ENCODE data around the gene COA4. TPM values are rescaled to one million over a fixed set of nuclear protein-coding genes. Genes with fewer than 3 reads are reported as not detected.
"Not testable (repeated sequence)": the region's sequence is repeated elsewhere in the genome, so short reads cannot be mapped to it uniquely, and the experiment has no call there.

Gene COA4
- total and polyA plus RNA-seq, 2 donors (not counting 1 experiment from before 2014, with no cell fraction given), result 59.6 to 60.8 TPM

DNA sequence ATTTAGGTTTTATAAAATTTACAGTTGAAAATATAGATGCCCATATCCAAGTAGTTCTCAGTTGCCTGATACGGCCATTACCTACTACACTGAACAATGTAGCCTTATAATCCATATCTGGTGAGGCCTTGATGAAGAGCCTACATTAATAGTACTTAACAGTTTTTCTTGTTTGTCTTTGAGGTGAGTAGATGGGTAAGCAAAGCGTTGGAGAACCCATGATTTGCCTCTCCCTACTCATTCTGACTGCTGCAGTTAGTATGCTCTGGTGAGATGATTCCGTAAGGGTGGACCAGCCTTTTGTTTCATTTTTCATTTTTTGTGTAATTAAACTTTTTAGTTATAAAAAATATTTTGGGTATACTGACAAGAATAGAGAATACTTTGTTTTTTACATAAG is 11.6 kb upstream of the COA4 start:
- H3K9ac ChIP-seq (ENCODE audit: low read length), result no peak overlapping the region
- no peak overlapping the region for H3K4me2 ChIP-seq (replicated peaks; ENCODE audit: low read depth, low read length, poor library complexity, severe bottlenecking)
- ChIA-PET CTCF (no interaction called here), POLR2A (no interaction called here)
- TF ChIP-seq, protein P1, sequence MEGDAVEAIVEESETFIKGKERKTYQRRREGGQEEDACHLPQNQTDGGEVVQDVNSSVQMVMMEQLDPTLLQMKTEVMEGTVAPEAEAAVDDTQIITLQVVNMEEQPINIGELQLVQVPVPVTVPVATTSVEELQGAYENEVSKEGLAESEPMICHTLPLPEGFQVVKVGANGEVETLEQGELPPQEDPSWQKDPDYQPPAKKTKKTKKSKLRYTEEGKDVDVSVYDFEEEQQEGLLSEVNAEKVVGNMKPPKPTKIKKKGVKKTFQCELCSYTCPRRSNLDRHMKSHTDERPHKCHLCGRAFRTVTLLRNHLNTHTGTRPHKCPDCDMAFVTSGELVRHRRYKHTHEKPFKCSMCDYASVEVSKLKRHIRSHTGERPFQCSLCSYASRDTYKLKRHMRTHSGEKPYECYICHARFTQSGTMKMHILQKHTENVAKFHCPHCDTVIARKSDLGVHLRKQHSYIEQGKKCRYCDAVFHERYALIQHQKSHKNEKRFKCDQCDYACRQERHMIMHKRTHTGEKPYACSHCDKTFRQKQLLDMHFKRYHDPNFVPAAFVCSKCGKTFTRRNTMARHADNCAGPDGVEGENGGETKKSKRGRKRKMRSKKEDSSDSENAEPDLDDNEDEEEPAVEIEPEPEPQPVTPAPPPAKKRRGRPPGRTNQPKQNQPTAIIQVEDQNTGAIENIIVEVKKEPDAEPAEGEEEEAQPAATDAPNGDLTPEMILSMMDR (IDR thresholded peaks at IDR 0.05), result no peak
- no peak for TF ChIP-seq EZH2 (IDR thresholded peaks at IDR 0.05; ENCODE audit: borderline replicate concordance, insufficient read depth, low read depth, low read length, poor library complexity, severe bottlenecking)
- peaks cover 11 to 52% of the 10 kb centered on the region in 2 experiments for H3K36me3 ChIP-seq (replicated peaks in 1 of 2; ENCODE audit: control extremely low read depth in 1 of 2, control insufficient read depth in 1 of 2, extremely low read depth in 1 of 2, insufficient read depth in 2 of 2, low read length in 1 of 2)
- no peaks in the 10 kb centered on the region for H4K20me1 ChIP-seq (ENCODE audit: control insufficient read depth, insufficient read depth, low read length, poor library complexity, severe bottlenecking)
- Mint-ChIP-seq H3K9me3 (ENCODE audit: insufficient read depth) (no peaks in the 10 kb centered on the region), H3K27me3 (no peaks in the 10 kb centered on the region), H3K4me1 (peaks cover 1% of the 10 kb centered on the region), H3K4me3 (no peak overlapping the region), H3K27ac (no peak overlapping the region)
- DNase-seq, result no peak
- no peaks in the 10 kb centered on the region for H3K27me3 ChIP-seq (replicated peaks in 1 of 4; ENCODE audit: control extremely low read depth in 1 of 4, control insufficient read depth in 3 of 4, insufficient read depth in 4 of 4, low read length in 3 of 4)
- no peak overlapping the region for H3K27ac ChIP-seq (ENCODE audit: low read length in 2 of 2)
- intact Hi-C loops (cut with micrococcal nuclease), result no loop called here
- H3K79me2 ChIP-seq (ENCODE audit: control insufficient read depth, insufficient read depth, low read length), result peaks cover 8% of the 10 kb centered on the region
- H3K9me3 ChIP-seq (ENCODE audit: control extremely low read depth in 1 of 3, control insufficient read depth in 2 of 3, insufficient read depth in 1 of 3, low read length in 2 of 3), result no peaks in the 10 kb centered on the region
- no peak overlapping the region for H3K4me3 ChIP-seq (ENCODE audit: control extremely low read depth in 1 of 5, extremely low read depth in 1 of 5, insufficient read depth in 1 of 5, low read depth in 2 of 5, low read length in 4 of 5)
- H2AFZ ChIP-seq (ENCODE audit: insufficient read depth, low read depth, low read length, poor library complexity, severe bottlenecking), result no peak overlapping the region
- ATAC-seq (ENCODE audit: low read depth), result no peak
- WGBS (ENCODE audit: insufficient coverage), result no CpG with 5 or more reads among the region's 3 CpGs
- H3K4me1 ChIP-seq (ENCODE audit: control insufficient read depth in 2 of 2, insufficient read depth in 2 of 2, low read length in 2 of 2), result no peaks in the 10 kb centered on the region

DNA sequence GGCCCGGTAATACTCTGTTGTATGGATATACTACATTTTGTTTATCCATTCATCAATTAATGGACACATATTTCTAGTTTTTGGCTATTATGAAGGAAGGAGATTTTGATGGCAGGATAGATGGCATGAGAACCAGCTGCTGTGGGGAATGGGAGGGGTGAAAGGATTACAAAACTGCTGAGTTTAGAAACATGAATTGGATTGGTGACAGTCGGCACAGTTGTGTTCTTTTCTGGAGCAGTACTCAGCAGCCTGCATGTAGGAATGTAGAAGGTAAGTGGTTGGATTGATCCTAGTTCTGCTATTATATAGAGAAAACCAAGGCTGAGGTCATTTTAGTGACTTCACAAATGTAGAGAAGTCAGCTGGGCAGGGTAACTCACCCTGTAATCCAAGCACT is 7.2 kb upstream of the COA4 start:
- Histone ChIP-seq H3K4me2 (replicated peaks; ENCODE audit: low read depth, low read length, poor library complexity, severe bottlenecking) (no peak overlapping the region), H3K27ac (ENCODE audit: low read length in 2 of 2) (no peak overlapping the region), H3K4me3 (ENCODE audit: control extremely low read depth in 1 of 5, extremely low read depth in 1 of 5, insufficient read depth in 1 of 5, low read depth in 2 of 5, low read length in 4 of 5) (no peak overlapping the region), H3K4me1 (ENCODE audit: control insufficient read depth in 2 of 2, insufficient read depth in 2 of 2, low read length in 2 of 2) (no peaks in the 10 kb centered on the region), H4K20me1 (ENCODE audit: control insufficient read depth, insufficient read depth, low read length, poor library complexity, severe bottlenecking) (no peaks in the 10 kb centered on the region), H3K27me3 (replicated peaks in 1 of 4; ENCODE audit: control extremely low read depth in 1 of 4, control insufficient read depth in 3 of 4, insufficient read depth in 4 of 4, low read length in 3 of 4) (no peaks in the 10 kb centered on the region), H2AFZ (ENCODE audit: insufficient read depth, low read depth, low read length, poor library complexity, severe bottlenecking) (no peak overlapping the region), H3K79me2 (ENCODE audit: control insufficient read depth, insufficient read depth, low read length) (peaks cover 25% of the 10 kb centered on the region), H3K9ac (ENCODE audit: low read length) (no peak overlapping the region), H3K36me3 (replicated peaks in 1 of 2; ENCODE audit: control extremely low read depth in 1 of 2, control insufficient read depth in 1 of 2, extremely low read depth in 1 of 2, insufficient read depth in 2 of 2, low read length in 1 of 2) (peaks cover 6 to 21% of the 10 kb centered on the region in 2 experiments), H3K9me3 (ENCODE audit: control extremely low read depth in 1 of 3, control insufficient read depth in 2 of 3, insufficient read depth in 1 of 3, low read length in 2 of 3) (no peaks in the 10 kb centered on the region)
- DNase-seq (no peak), ATAC-seq (ENCODE audit: low read depth) (no peak)
- peaks cover 4% of the 10 kb centered on the region for H3K4me1 Mint-ChIP-seq
- 78% methylated on average over 1 of the region's 2 CpGs for WGBS (ENCODE audit: insufficient coverage)
- intact Hi-C loops (cut with micrococcal nuclease), result no loop called here
- TF ChIP-seq EZH2 (IDR thresholded peaks at IDR 0.05; ENCODE audit: borderline replicate concordance, insufficient read depth, low read depth, low read length, poor library complexity, severe bottlenecking), result no peak
- TF ChIP-seq, protein P1 (IDR thresholded peaks at IDR 0.05), result no peak
- no peaks in the 10 kb centered on the region for H3K27me3 Mint-ChIP-seq
- POLR2A ChIA-PET, result no interaction called here
- H3K4me3 Mint-ChIP-seq, result no peak overlapping the region
- H3K9me3 Mint-ChIP-seq (ENCODE audit: insufficient read depth), result no peaks in the 10 kb centered on the region
- H3K27ac Mint-ChIP-seq, result no peak overlapping the region
- CTCF ChIA-PET, result no interaction called here

- CTCF ChIA-PET; H3K36me3 ChIP-seq (replicated peaks in 1 of 2; ENCODE audit: control extremely low read depth in 1 of 2, control insufficient read depth in 1 of 2, extremely low read depth in 1 of 2, insufficient read depth in 2 of 2, low read length in 1 of 2); H4K20me1 ChIP-seq (ENCODE audit: control insufficient read depth, insufficient read depth, low read length, poor library complexity, severe bottlenecking); H3K4me3 Mint-ChIP-seq; H3K9ac ChIP-seq (ENCODE audit: low read length); H3K4me2 ChIP-seq (replicated peaks; ENCODE audit: low read depth, low read length, poor library complexity, severe bottlenecking); DNase-seq; ATAC-seq (ENCODE audit: low read depth); H3K27me3 ChIP-seq (replicated peaks in 1 of 4; ENCODE audit: control extremely low read depth in 1 of 4, control insufficient read depth in 3 of 4, insufficient read depth in 4 of 4, low read length in 3 of 4); H3K4me3 ChIP-seq (ENCODE audit: control extremely low read depth in 1 of 5, extremely low read depth in 1 of 5, insufficient read depth in 1 of 5, low read depth in 2 of 5, low read length in 4 of 5); H3K9me3 ChIP-seq (ENCODE audit: control extremely low read depth in 1 of 3, control insufficient read depth in 2 of 3, insufficient read depth in 1 of 3, low read length in 2 of 3); H2AFZ ChIP-seq (ENCODE audit: insufficient read depth, low read depth, low read length, poor library complexity, severe bottlenecking); H3K9me3 Mint-ChIP-seq (ENCODE audit: insufficient read depth); H3K27ac Mint-ChIP-seq; H3K27ac ChIP-seq (ENCODE audit: low read length in 2 of 2); intact Hi-C loops (cut with micrococcal nuclease); H3K27me3 Mint-ChIP-seq: not testable (repeated sequence)
- Histone ChIP-seq H3K79me2 (ENCODE audit: control insufficient read depth, insufficient read depth, low read length) (peaks cover 51% of the 10 kb centered on the region), H3K4me1 (ENCODE audit: control insufficient read depth in 2 of 2, insufficient read depth in 2 of 2, low read length in 2 of 2) (peaks cover 13 to 17% of the 10 kb centered on the region in 2 donors)
- POLR2A ChIA-PET, result interaction anchor here (1.1 kb wide), 1 partner anchor 12 kb away, joined by 6 read pairs; no protein-coding TSS in a partner anchor
- WGBS (ENCODE audit: insufficient coverage), result 95% methylated on average over 10 of the region's 10 CpGs
- peaks cover 23% of the 10 kb centered on the region for H3K4me1 Mint-ChIP-seq
Observed at GRCh38 chr11:73880449-73880848, 3.8 kb upstream of the COA4 start.
